Neural progenitor cell (in vitro differentiated cells): ENCODE data around the gene SPRR2F. TPM values are rescaled to one million over a fixed set of nuclear protein-coding genes. Genes with fewer than 3 reads are reported as not detected.

Experiments used
- DNase-seq: peaks from one replicate; pipeline ENCODE4 v3.0.0-alpha.2; 2016; ENCODE audit warnings: low spot score
- H2AFZ ChIP-seq: fragments of 200-600 bp; sonication (generic); replicated peaks from 2 replicates; pipeline ENCODE4 v1.6.1; 2016; ENCODE audit warnings: antibody characterized with exemption
- H3F3A ChIP-seq: fragments of 200-600 bp; sonication (generic); 2 replicates; pipeline ENCODE4 v1.6.1; 2016; ENCODE audit warnings: antibody characterized with exemption, low read depth
- H3K27ac ChIP-seq: fragments of 200-600 bp; sonication (generic); 2 replicates; pipeline ENCODE4 v1.5.1; 2016; ENCODE audit warnings: mild to moderate bottlenecking
- H3K27me3 ChIP-seq: fragments of 200-600 bp; sonication (generic); 2 replicates; pipeline ENCODE4 v1.6.1; 2016; ENCODE audit warnings: mild to moderate bottlenecking, moderate library complexity
- H3K36me3 ChIP-seq: fragments of 200-600 bp; sonication (generic); 2 replicates; pipeline ENCODE4 v1.5.1; 2016
- H3K4me1 ChIP-seq: fragments of 200-600 bp; sonication (generic); 2 replicates; pipeline ENCODE4 v1.6.1; 2016; ENCODE audit warnings: mixed run types
- H3K4me2 ChIP-seq: fragments of 200-600 bp; sonication (generic); 2 replicates; pipeline ENCODE4 v1.6.1; 2016
- H3K4me3 ChIP-seq: fragments of 200-600 bp; sonication (generic); 2 replicates; pipeline ENCODE4 v1.5.1; 2016
- H3K79me2 ChIP-seq: fragments of 200-600 bp; sonication (generic); 2 replicates; pipeline ENCODE4 v1.6.1; 2016; ENCODE audit warnings: low read depth
- H3K9ac ChIP-seq: fragments of 200-600 bp; sonication (generic); 2 replicates; pipeline ENCODE4 v1.6.1; 2016
- H3K9me3 ChIP-seq: fragments of 200-600 bp; sonication (generic); 2 replicates; pipeline ENCODE4 v1.5.1; 2016; ENCODE audit warnings: low read depth
- H4K20me1 ChIP-seq: fragments of 200-600 bp; sonication (generic); 2 replicates; pipeline ENCODE4 v1.6.1; 2016; ENCODE audit warnings: low read depth
- H3K27ac Mint-ChIP-seq: 3 replicates; pipeline ENCODE4 v1.8.0; 2021; ENCODE audit warnings: mixed read lengths
- H3K27me3 Mint-ChIP-seq: 2 replicates; pipeline ENCODE4 v1.8.0; 2022; ENCODE audit warnings: low read depth, mild to moderate bottlenecking, inconsistent platforms, moderate library complexity, mixed read lengths; ENCODE audit not compliant: insufficient read depth
- H3K36me3 Mint-ChIP-seq: 3 replicates; pipeline ENCODE4 v1.8.0; 2021; ENCODE audit warnings: mixed read lengths
- H3K4me1 Mint-ChIP-seq: 3 replicates; pipeline ENCODE4 v1.8.0; 2021; ENCODE audit warnings: mixed read lengths
- H3K4me3 Mint-ChIP-seq: 3 replicates; pipeline ENCODE4 v1.8.0; 2021; ENCODE audit warnings: mild to moderate bottlenecking, moderate library complexity, mixed read lengths
- H3K9me3 Mint-ChIP-seq: 3 replicates; pipeline ENCODE4 v1.8.0; 2020; ENCODE audit warnings: mixed read lengths
- EZH2 ChIP-seq: fragments of 200-600 bp; sonication (generic); IDR thresholded peaks from 2 replicates; pipeline ENCODE4 v1.6.1; 2017; ENCODE audit warnings: antibody characterized with exemption, mild to moderate bottlenecking, moderate library complexity
- EZH2phosphoT487 ChIP-seq: fragments of 200-600 bp; sonication (generic); IDR thresholded peaks from 2 replicates; pipeline ENCODE4 v1.6.1; 2017; ENCODE audit warnings: antibody characterized with exemption
- small RNA-seq: library from RNA; depleted of rRNA; stranded (forward); fragments of <200 nt; gene quantifications from one replicate; pipeline ENCODE3, GENCODE V24; 2015
- total RNA-seq: library from RNA; depleted of rRNA; stranded (reverse); fragments of >200 nt; gene quantifications from 2 replicates; pipeline ENCODE4 v1.2.3, GENCODE V29; 2015; ENCODE audit warnings: low replicate concordance
- TF ChIP-seq, protein P1 (sequence below): fragments of 200-600 bp; sonication (generic); IDR thresholded peaks from 2 replicates; pipeline ENCODE4 v1.5.1; 2017; ENCODE audit warnings: antibody characterized with exemption, mild to moderate bottlenecking

SPRR2F gene
- total RNA-seq, 1 donor from 2014 or later: not detected

DNA sequence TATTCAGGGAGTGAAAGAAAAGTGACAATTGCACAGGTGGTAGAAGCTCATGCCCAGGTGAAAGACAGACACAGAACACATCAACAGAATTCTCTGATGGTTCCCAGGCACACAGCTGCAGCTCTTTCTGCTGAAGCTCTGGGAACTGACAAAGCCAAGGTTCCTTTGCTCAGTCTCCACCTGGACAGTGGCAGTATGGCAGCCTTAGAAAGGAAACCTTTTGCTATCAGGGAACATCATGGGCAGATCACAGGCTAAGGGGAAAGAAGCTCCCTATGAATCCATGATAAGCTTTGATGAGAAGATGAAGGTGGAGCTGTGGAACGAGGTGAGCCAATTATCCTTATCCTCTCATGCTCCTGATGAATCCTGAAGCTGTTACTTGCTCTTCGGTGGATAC lies 43.1 kb downstream of the SPRR2F start:
- no peaks in the 10 kb centered on the region for H3K27me3 Mint-ChIP-seq
- DNase-seq: no peak
- TF ChIP-seq EZH2: no peak
- no peak for TF ChIP-seq EZH2phosphoT487
- TF ChIP-seq, protein P1, sequence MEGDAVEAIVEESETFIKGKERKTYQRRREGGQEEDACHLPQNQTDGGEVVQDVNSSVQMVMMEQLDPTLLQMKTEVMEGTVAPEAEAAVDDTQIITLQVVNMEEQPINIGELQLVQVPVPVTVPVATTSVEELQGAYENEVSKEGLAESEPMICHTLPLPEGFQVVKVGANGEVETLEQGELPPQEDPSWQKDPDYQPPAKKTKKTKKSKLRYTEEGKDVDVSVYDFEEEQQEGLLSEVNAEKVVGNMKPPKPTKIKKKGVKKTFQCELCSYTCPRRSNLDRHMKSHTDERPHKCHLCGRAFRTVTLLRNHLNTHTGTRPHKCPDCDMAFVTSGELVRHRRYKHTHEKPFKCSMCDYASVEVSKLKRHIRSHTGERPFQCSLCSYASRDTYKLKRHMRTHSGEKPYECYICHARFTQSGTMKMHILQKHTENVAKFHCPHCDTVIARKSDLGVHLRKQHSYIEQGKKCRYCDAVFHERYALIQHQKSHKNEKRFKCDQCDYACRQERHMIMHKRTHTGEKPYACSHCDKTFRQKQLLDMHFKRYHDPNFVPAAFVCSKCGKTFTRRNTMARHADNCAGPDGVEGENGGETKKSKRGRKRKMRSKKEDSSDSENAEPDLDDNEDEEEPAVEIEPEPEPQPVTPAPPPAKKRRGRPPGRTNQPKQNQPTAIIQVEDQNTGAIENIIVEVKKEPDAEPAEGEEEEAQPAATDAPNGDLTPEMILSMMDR: no peak

More for the DNA sequence above, 43.1 kb downstream of the SPRR2F start:
- no peaks in the 10 kb centered on the region for H3K27me3 ChIP-seq
- H3K36me3 ChIP-seq: no peaks in the 10 kb centered on the region
- Mint-ChIP-seq H3K9me3 (no peaks in the 10 kb centered on the region), H3K4me1 (no peaks in the 10 kb centered on the region), H3K36me3 (no peaks in the 10 kb centered on the region), H3K27ac (no peak overlapping the region), H3K4me3 (no peak overlapping the region)
- no peak overlapping the region for H3K4me3 ChIP-seq
- H3K4me1 ChIP-seq: no peaks in the 10 kb centered on the region
- peaks cover 12% of the 10 kb centered on the region for H3K9me3 ChIP-seq
- no peaks in the 10 kb centered on the region for H4K20me1 ChIP-seq
- no peaks in the 10 kb centered on the region for H3F3A ChIP-seq
- H2AFZ ChIP-seq: no peak overlapping the region
- no peak overlapping the region for H3K4me2 ChIP-seq
- H3K27ac ChIP-seq: no peak overlapping the region
- no peaks in the 10 kb centered on the region for H3K79me2 ChIP-seq
- H3K9ac ChIP-seq: no peak overlapping the region

Small RNAs within 50 kb of the gene (small RNA-seq; reads per million reads assigned to genes)
- gene SPRR2C: not detected

Other genes starting within 250 kb of the SPRR2F start
- not detected in 2 replicates for gene SMCP, start 235.2 kb downstream of the SPRR2F start, total RNA-seq
- not detected in 2 replicates for gene IVL, start 205.0 kb downstream of the SPRR2F start, total RNA-seq
- gene SPRR5, start 166.3 kb downstream of the SPRR2F start, total RNA-seq: not detected in 2 replicates
- gene SPRR4, start 142.9 kb downstream of the SPRR2F start, total RNA-seq: not detected in 2 replicates
- gene SPRR1A, start 129.4 kb downstream of the SPRR2F start, total RNA-seq: not detected in 2 replicates
- gene SPRR3, start 111.8 kb downstream of the SPRR2F start, total RNA-seq: not detected in 2 replicates
- not detected in 2 replicates for gene SPRR1B, start 82.3 kb downstream of the SPRR2F start, total RNA-seq
- not detected in 2 replicates for gene SPRR2D, start 72.4 kb downstream of the SPRR2F start, total RNA-seq
- not detected in 2 replicates for gene SPRR2A, start 56.0 kb downstream of the SPRR2F start, total RNA-seq
- gene SPRR2B, start 41.9 kb downstream of the SPRR2F start, total RNA-seq: not detected in 2 replicates
- not detected in 2 replicates for gene SPRR2E, start 19.0 kb downstream of the SPRR2F start, total RNA-seq
- gene SPRR2G, start 37.4 kb upstream of the SPRR2F start, total RNA-seq: not detected in 2 replicates
- gene LELP1, start 89.9 kb upstream of the SPRR2F start, total RNA-seq: not detected in 2 replicates
- not detected in 2 replicates for gene PRR9, start 104.1 kb upstream of the SPRR2F start, total RNA-seq
- gene LORICRIN, start 146.2 kb upstream of the SPRR2F start, total RNA-seq: not detected in 2 replicates
- gene PGLYRP3, start 199.4 kb upstream of the SPRR2F start, total RNA-seq: not detected in 2 replicates
- gene PGLYRP4, start 235.3 kb upstream of the SPRR2F start, total RNA-seq: not detected in 2 replicates
- gene S100A9, start 244.3 kb upstream of the SPRR2F start, total RNA-seq: not detected in 2 replicates